HEK293 (cell line): ENCODE measurements around the gene B4GALT7.

Experiments
- CTCF ChIA-PET: fragments of 350-600 bp; formaldehyde crosslinking; extraction: SDS; loops from one replicate; lab custom pipeline; 2021; ENCODE audit warnings: antibody characterized with exemption; lab: Yijun Ruan, JAX
- POLR2A ChIA-PET: fragments of 300-600 bp; formaldehyde crosslinking; extraction: SDS; loops from one replicate; lab custom pipeline; 2020; ENCODE audit warnings: antibody characterized with exemption, inconsistent platforms; lab: Yijun Ruan, JAX
- H3K27ac ChIP-seq: fragments of 200-500 bp; sonication (Bioruptor generic); 2 replicates; pipeline ENCODE4 v1.5.1; 2014; ENCODE audit warnings: low read depth, low read length, control low read depth, inconsistent platforms; ENCODE audit errors: extremely low read depth
- H3K36me3 ChIP-seq, 2 experiments: fragments of 200-500 bp in 1 of 2; sonication (Bioruptor generic) in 1 of 2; 1 replicate in 1 of 2; 2 replicates in 1 of 2; pipeline ENCODE4 v1.5.1; 2014 to 2017; ENCODE audit warnings: inconsistent platforms in 2 of 2, low read length in 2 of 2; ENCODE audit not compliant: control insufficient read depth in 2 of 2, insufficient read depth in 1 of 2
- H3K4me1 ChIP-seq: fragments of 200-500 bp; sonication (Bioruptor generic); 2 replicates; pipeline ENCODE4 v1.5.1; 2014; ENCODE audit warnings: mild to moderate bottlenecking, low read length, inconsistent platforms; ENCODE audit not compliant: control insufficient read depth, insufficient read depth
- H3K4me3 ChIP-seq: 2 replicates; pipeline ENCODE4 v1.5.1; 2011; ENCODE audit warnings: low read depth, mild to moderate bottlenecking, control low read depth, low read length, moderate library complexity
- H3K9me3 ChIP-seq: fragments of 200-500 bp; sonication (Bioruptor generic); 2 replicates; pipeline ENCODE4 v1.5.1; 2014; ENCODE audit warnings: low read depth, low read length, inconsistent platforms; ENCODE audit not compliant: control insufficient read depth, insufficient read depth
- AEBP2 ChIP-seq: fragments of 450-650 bp; formaldehyde crosslinking; IDR thresholded peaks from 2 replicates; pipeline ENCODE4 v1.5.1; 2016; ENCODE audit warnings: missing biosample characterization, missing genetic modification characterization, borderline replicate concordance
- EGR2 ChIP-seq: fragments of 450-650 bp; formaldehyde crosslinking; IDR thresholded peaks from 2 replicates; pipeline ENCODE4 v1.5.1; 2016; ENCODE audit warnings: low read depth, missing biosample characterization, missing genetic modification characterization
- HIC1 ChIP-seq: fragments of 450-650 bp; formaldehyde crosslinking; IDR thresholded peaks from 2 replicates; pipeline ENCODE4 v1.5.1; 2016; ENCODE audit warnings: missing biosample characterization, missing genetic modification characterization
- HOXD13 ChIP-seq: sonication (generic); formaldehyde crosslinking; IDR thresholded peaks from 2 replicates; pipeline ENCODE4 v1.8.0; 2022; ENCODE audit warnings: missing genetic modification reagents, borderline replicate concordance
- OVOL3 ChIP-seq: fragments of 450-650 bp; formaldehyde crosslinking; IDR thresholded peaks from 2 replicates; pipeline ENCODE4 v1.5.1; 2016; ENCODE audit warnings: missing biosample characterization, missing genetic modification characterization
- ZBTB10 ChIP-seq: fragments of 450-650 bp; formaldehyde crosslinking; IDR thresholded peaks from 2 replicates; pipeline ENCODE4 v1.5.1; 2016; ENCODE audit warnings: missing biosample characterization, missing genetic modification characterization
- ZFHX2 ChIP-seq: fragments of 450-650 bp; formaldehyde crosslinking; conservative IDR thresholded peaks from 2 replicates; pipeline ENCODE4 v1.5.1; 2016; ENCODE audit warnings: missing biosample characterization, missing genetic modification characterization
- ZFP69B ChIP-seq: fragments of 450-650 bp; formaldehyde crosslinking; IDR thresholded peaks from 2 replicates; pipeline ENCODE4 v1.5.1; 2016; ENCODE audit warnings: missing biosample characterization, missing genetic modification characterization
- ZNF157 ChIP-seq: fragments of 450-650 bp; formaldehyde crosslinking; IDR thresholded peaks from 2 replicates; pipeline ENCODE4 v1.5.1; 2016; ENCODE audit warnings: missing biosample characterization, missing genetic modification characterization
- ZNF175 ChIP-seq: fragments of 450-650 bp; formaldehyde crosslinking; IDR thresholded peaks from 2 replicates; pipeline ENCODE4 v1.5.1; 2016; ENCODE audit warnings: missing biosample characterization, missing genetic modification characterization
- ZNF18 ChIP-seq: fragments of 450-650 bp; formaldehyde crosslinking; IDR thresholded peaks from 2 replicates; pipeline ENCODE4 v1.5.1; 2016; ENCODE audit warnings: missing biosample characterization, missing genetic modification characterization
- ZNF19 ChIP-seq: fragments of 450-650 bp; formaldehyde crosslinking; IDR thresholded peaks from 2 replicates; pipeline ENCODE4; 2016; ENCODE audit warnings: missing biosample characterization, missing genetic modification characterization, low read depth
- ZNF214 ChIP-seq: fragments of 450-650 bp; formaldehyde crosslinking; IDR thresholded peaks from 2 replicates; pipeline ENCODE4 v1.5.1; 2017; ENCODE audit warnings: missing biosample characterization, mild to moderate bottlenecking, missing genetic modification characterization, borderline replicate concordance
- ZNF223 ChIP-seq: fragments of 450-650 bp; formaldehyde crosslinking; IDR thresholded peaks from 2 replicates; pipeline ENCODE4 v1.5.1; 2016; ENCODE audit warnings: missing biosample characterization, missing genetic modification characterization
- ZNF23 ChIP-seq: fragments of 450-650 bp; formaldehyde crosslinking; IDR thresholded peaks from 2 replicates; pipeline ENCODE4 v1.5.1; 2016; ENCODE audit warnings: missing biosample characterization, missing genetic modification characterization, borderline replicate concordance
- ZNF404 ChIP-seq: fragments of 450-650 bp; formaldehyde crosslinking; IDR thresholded peaks from 2 replicates; pipeline ENCODE4 v1.5.1; 2017; ENCODE audit warnings: missing biosample characterization, missing genetic modification characterization
- ZNF510 ChIP-seq: fragments of 450-650 bp; formaldehyde crosslinking; IDR thresholded peaks from 2 replicates; pipeline ENCODE4 v1.5.1; 2018; ENCODE audit warnings: mild to moderate bottlenecking, missing genetic modification characterization, missing biosample characterization; ENCODE audit not compliant: insufficient replicate concordance
- ZNF518A ChIP-seq: fragments of 450-650 bp; formaldehyde crosslinking; conservative IDR thresholded peaks from 2 replicates; pipeline ENCODE4 v1.5.1; 2016; ENCODE audit warnings: low read depth, missing biosample characterization, missing genetic modification characterization
- ZNF624 ChIP-seq: fragments of 450-650 bp; formaldehyde crosslinking; IDR thresholded peaks from 2 replicates; pipeline ENCODE4 v1.5.1; 2017; ENCODE audit warnings: missing biosample characterization, missing genetic modification characterization
- ZNF660 ChIP-seq: fragments of 450-650 bp; IDR thresholded peaks from 2 replicates; pipeline ENCODE4 v1.5.1; 2018; ENCODE audit warnings: missing biosample characterization, mild to moderate bottlenecking, missing genetic modification characterization
- ZNF677 ChIP-seq: fragments of 450-650 bp; IDR thresholded peaks from 2 replicates; pipeline ENCODE4 v1.5.0; 2018; ENCODE audit warnings: missing biosample characterization, mild to moderate bottlenecking, missing genetic modification characterization, moderate library complexity
- ZNF747 ChIP-seq: fragments of 450-650 bp; formaldehyde crosslinking; IDR thresholded peaks from 2 replicates; pipeline ENCODE4 v1.5.1; 2016; ENCODE audit warnings: missing biosample characterization, missing genetic modification characterization
- ZNF792 ChIP-seq: fragments of 450-650 bp; formaldehyde crosslinking; IDR thresholded peaks from 2 replicates; pipeline ENCODE4 v1.5.1; 2016; ENCODE audit warnings: missing biosample characterization, missing genetic modification characterization
- ZSCAN30 ChIP-seq: fragments of 450-650 bp; IDR thresholded peaks from 2 replicates; pipeline ENCODE4 v1.5.1; 2018; ENCODE audit warnings: missing biosample characterization, mild to moderate bottlenecking, missing genetic modification characterization, moderate library complexity
- ZXDB ChIP-seq: fragments of 450-650 bp; formaldehyde crosslinking; IDR thresholded peaks from 2 replicates; pipeline ENCODE4 v1.5.1; 2016; ENCODE audit warnings: missing biosample characterization, missing genetic modification characterization

The B4GALT7 gene

GRCh38 chr5:177598477-177598876, 1.5 kb upstream of the B4GALT7 start:
- Histone ChIP-seq H3K4me1 (0 out of 2 replicates have a peak, but pooled peaks cover 2% of the 10 kb centered on the region), H3K27ac (no peak overlapping the region), H3K36me3 (peaks cover 3 to 34% of the 10 kb centered on the region in 2 experiments; a peak in 1 of 3 replicates), H3K9me3 (no peaks in the 10 kb centered on the region), H3K4me3 (no peak overlapping the region)
- ChIA-PET POLR2A (interaction anchor here (2.3 kb wide), 1 partner anchor 606 kb away, joined by 6 read pairs; the partner anchor contains the start of gene HNRNPAB), CTCF (interaction anchor here (0.6 to 1.9 kb wide), 3 partner anchors 9 to 482 kb away, joined by 3 to 4 read pairs (median 3); no protein-coding TSS in a partner anchor)
- TF ChIP-seq ZXDB (tag by site-specific recombination) (no peak), ZFP69B (tag by site-specific recombination) (no peak), ZNF518A (tag by site-specific recombination) (peak; percentile 37; the same call in 1 of the 2 replicates), ZSCAN30 (tag by site-specific recombination) (no peak), ZNF747 (tag by site-specific recombination) (no peak), ZNF510 (tag by site-specific recombination) (no peak), ZNF18 (tag by site-specific recombination) (no peak), HOXD13 (CRISPR knock-in tag) (no peak), EGR2 (0 out of 2 replicates have a peak, but pooled peaks have one; percentile 35), AEBP2 (tag by site-specific recombination) (no peak), ZNF223 (tag by site-specific recombination) (no peak), ZFHX2 (tag by site-specific recombination) (peak; percentile 32), ZNF157 (no peak), ZNF19 (tag by site-specific recombination) (no peak), ZNF677 (tag by site-specific recombination) (no peak), ZNF404 (no peak), ZNF23 (tag by site-specific recombination) (no peak), ZBTB10 (tag by site-specific recombination) (no peak), HIC1 (tag by site-specific recombination) (no peak), ZNF792 (tag by site-specific recombination) (no peak), ZNF175 (tag by site-specific recombination) (no peak), OVOL3 (tag by site-specific recombination) (no peak), ZNF660 (no peak), ZNF214 (tag by site-specific recombination) (no peak), ZNF624 (no peak)
